ENCODE results near the gene DDRGK1. TPM values are rescaled to one million over a fixed set of nuclear protein-coding genes. Genes with fewer than 3 reads are reported as not detected.
"Not testable (repeated sequence)": the region's sequence is repeated elsewhere in the genome, so short reads cannot be mapped to it uniquely, and the experiment has no call there.

Gene DDRGK1
- total and polyA plus RNA-seq, 2 experiments from 2014 or later = 48.1 to 107 TPM

DNA sequence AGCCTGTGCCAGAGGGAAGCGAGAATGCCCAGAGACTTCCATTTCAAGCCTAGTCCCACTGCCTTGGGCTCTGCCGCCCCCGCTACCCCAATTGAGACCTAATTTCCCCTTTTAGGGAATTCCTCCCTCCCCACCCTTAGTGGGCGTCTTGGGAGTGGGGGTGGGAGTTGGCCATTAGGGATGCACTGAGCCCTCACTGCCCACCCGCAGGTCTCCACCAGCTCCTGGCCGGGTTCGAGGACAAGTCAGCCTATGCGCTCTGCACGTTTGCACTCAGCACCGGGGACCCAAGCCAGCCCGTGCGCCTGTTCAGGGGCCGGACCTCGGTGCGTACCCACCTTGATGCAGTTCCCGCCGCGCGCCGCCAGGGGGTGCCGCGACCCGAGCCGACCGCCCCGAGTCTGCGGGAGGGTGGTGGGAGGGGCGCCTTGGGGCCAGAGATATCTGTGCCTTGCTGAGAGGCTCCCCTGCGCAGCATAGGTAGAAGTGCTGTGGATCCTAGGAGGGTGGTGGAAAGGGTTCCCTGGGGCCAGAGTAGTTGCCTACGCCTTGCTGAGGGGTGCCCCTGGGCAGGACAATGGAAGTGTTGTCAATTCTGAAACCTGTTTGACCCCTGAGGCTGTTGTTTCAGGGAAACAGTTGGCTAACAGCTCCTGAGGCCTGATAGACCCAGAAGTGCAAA, 14.0 kb upstream of the DDRGK1 start:
- DNase-seq (ENCODE audit: low read depth in 1 of 2, low spot score in 1 of 2) = peak; percentile 54 to 60
- Histone ChIP-seq H3K36me3 (peaks cover 8% of the 10 kb centered on the region), H3K4me1 (ENCODE audit: low read depth) (no peaks in the 10 kb centered on the region)

GRCh38 chr20:3215359-3215917, 11.0 kb upstream of the DDRGK1 start:
- not testable (repeated sequence) for H3K27ac ChIP-seq; DNase-seq (ENCODE audit: low read depth in 1 of 2, low spot score in 1 of 2); H3K9me3 ChIP-seq (ENCODE audit: low read depth); H3K4me1 ChIP-seq (ENCODE audit: low read depth); H3K4me3 ChIP-seq; H3K27me3 ChIP-seq
- H3K36me3 ChIP-seq = peaks cover 11% of the 10 kb centered on the region

More for the DNA sequence above, 14.0 kb upstream of the DDRGK1 start:
- TF ChIP-seq, protein P1, sequence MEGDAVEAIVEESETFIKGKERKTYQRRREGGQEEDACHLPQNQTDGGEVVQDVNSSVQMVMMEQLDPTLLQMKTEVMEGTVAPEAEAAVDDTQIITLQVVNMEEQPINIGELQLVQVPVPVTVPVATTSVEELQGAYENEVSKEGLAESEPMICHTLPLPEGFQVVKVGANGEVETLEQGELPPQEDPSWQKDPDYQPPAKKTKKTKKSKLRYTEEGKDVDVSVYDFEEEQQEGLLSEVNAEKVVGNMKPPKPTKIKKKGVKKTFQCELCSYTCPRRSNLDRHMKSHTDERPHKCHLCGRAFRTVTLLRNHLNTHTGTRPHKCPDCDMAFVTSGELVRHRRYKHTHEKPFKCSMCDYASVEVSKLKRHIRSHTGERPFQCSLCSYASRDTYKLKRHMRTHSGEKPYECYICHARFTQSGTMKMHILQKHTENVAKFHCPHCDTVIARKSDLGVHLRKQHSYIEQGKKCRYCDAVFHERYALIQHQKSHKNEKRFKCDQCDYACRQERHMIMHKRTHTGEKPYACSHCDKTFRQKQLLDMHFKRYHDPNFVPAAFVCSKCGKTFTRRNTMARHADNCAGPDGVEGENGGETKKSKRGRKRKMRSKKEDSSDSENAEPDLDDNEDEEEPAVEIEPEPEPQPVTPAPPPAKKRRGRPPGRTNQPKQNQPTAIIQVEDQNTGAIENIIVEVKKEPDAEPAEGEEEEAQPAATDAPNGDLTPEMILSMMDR (IDR thresholded peaks at IDR 0.05; ENCODE audit: low read depth, low read length) = peak; percentile 95
- Histone ChIP-seq H3K9me3 (ENCODE audit: low read depth) (no peaks in the 10 kb centered on the region), H3K27ac (no peak overlapping the region), H3K4me3 (no peak overlapping the region), H3K27me3 (no peaks in the 10 kb centered on the region)

GRCh38 chr20:3213226-3213625, 8.7 kb upstream of the DDRGK1 start:
- Histone ChIP-seq H3K27ac (no peak overlapping the region), H3K4me3 (no peak overlapping the region), H3K27me3 (no peaks in the 10 kb centered on the region), H3K9me3 (ENCODE audit: low read depth) (no peaks in the 10 kb centered on the region), H3K4me1 (ENCODE audit: low read depth) (peaks cover 7% of the 10 kb centered on the region), H3K36me3 (peaks cover 9% of the 10 kb centered on the region)
- TF ChIP-seq, protein P1 (IDR thresholded peaks at IDR 0.05; ENCODE audit: low read depth, low read length) = no peak
- DNase-seq (ENCODE audit: low read depth in 1 of 2, low spot score in 1 of 2) = no peak

- TF ChIP-seq, protein P1 (IDR thresholded peaks at IDR 0.05; ENCODE audit: low read depth, low read length) = no peak
- no peak for DNase-seq (ENCODE audit: low read depth in 1 of 2, low spot score in 1 of 2)
- peak overlapping the region; percentile 81 for H3K4me3 ChIP-seq
- peaks cover 7% of the 10 kb centered on the region for H3K4me1 ChIP-seq (ENCODE audit: low read depth)
- no peaks in the 10 kb centered on the region for H3K9me3 ChIP-seq (ENCODE audit: low read depth)
- no peaks in the 10 kb centered on the region for H3K27me3 ChIP-seq
- no peak overlapping the region for H3K27ac ChIP-seq
- peaks cover 9% of the 10 kb centered on the region for H3K36me3 ChIP-seq
Observed at GRCh38 chr20:3210346-3210745, 5.9 kb upstream of the DDRGK1 start.

DNA sequence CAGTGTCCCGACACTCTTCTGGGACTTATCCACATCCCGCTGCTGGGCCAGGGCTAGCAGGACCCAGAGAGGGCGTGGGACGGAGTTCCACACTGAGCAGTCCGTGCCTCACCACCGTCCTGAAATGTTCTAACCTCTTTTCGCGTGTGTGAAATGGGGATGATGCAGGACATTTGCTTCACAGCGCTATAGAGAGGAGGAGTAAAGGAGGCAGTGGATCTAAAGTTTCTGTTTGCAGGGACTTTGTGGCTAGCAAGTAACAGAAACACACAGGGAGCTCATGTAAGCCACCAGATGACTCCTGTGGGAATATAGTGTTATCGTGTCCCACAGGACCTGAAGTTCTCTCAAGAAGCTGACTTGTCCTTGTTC, 5.5 kb upstream of the DDRGK1 start:
- no peaks in the 10 kb centered on the region for H3K9me3 ChIP-seq (ENCODE audit: low read depth)
- no peaks in the 10 kb centered on the region for H3K27me3 ChIP-seq
- TF ChIP-seq, protein P1 (IDR thresholded peaks at IDR 0.05; ENCODE audit: low read depth, low read length) = no peak
- H3K27ac ChIP-seq = peak overlapping the region; percentile 80
- DNase-seq (ENCODE audit: low read depth in 1 of 2, low spot score in 1 of 2) = peak in 1 of 2 donors; percentile 13
- peaks cover 9% of the 10 kb centered on the region for H3K36me3 ChIP-seq
- peaks cover 7% of the 10 kb centered on the region for H3K4me1 ChIP-seq (ENCODE audit: low read depth)
- peak overlapping the region; percentile 81 for H3K4me3 ChIP-seq

DNA sequence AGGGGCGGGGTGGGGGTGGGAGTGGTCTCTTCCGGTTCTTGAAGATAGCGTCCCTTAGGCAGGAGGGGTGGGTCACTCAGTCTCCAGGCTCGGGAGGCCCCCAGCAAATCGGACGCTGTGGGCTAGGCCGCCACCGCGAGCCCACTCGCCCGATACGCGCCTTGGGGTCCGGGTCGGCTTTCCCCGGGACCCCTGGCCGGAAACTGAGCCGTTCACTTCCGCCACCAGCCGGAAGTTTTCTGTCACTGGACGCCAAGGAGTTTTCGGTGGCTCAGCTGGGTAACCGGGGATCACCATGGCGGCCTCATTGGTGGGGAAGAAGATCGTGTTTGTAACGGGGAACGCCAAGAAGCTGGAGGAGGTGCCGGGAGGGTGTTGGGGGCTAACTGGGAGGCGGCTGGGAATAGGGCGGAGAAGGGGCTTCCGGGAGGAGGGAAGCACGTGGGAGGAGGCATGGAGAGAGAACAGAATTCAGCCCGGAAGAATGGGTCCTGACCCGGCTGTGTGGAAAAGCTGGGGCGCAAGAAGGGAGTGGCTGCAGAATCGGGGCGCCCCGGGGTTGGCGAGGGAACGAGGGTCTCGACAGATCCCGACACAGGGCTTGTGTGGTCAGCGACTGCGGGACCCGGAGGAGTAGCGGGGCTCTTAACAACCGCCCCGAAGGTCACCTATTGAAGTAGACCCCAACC, 4.9 kb upstream of the DDRGK1 start, which contains the start of gene ITPA:
ITPA (plus strand) TSS at position 242 of the 689 bp plus-strand sequence; CDS start at position 296, 54 bp downstream.
- H3K4me1 ChIP-seq (ENCODE audit: low read depth) = peaks cover 7% of the 10 kb centered on the region
- DNase-seq (ENCODE audit: low read depth in 1 of 2, low spot score in 1 of 2) = peak; percentile 52 to 76
- H3K36me3 ChIP-seq = peaks cover 9% of the 10 kb centered on the region
- H3K27me3 ChIP-seq = no peaks in the 10 kb centered on the region
- no peaks in the 10 kb centered on the region for H3K9me3 ChIP-seq (ENCODE audit: low read depth)
- H3K4me3 ChIP-seq = peak within 1 kb of the TSS; percentile 81
- TF ChIP-seq, protein P1 (IDR thresholded peaks at IDR 0.05; ENCODE audit: low read depth, low read length) = no peak
- H3K27ac ChIP-seq = peak within 1 kb of the TSS; percentile 80

Measured in cardiac muscle cell (in vitro differentiated cells and primary cell).